CD14-positive monocyte (primary cell): ENCODE measurements around the gene TJP1. TPM values are rescaled to one million over a fixed set of nuclear protein-coding genes. Genes with fewer than 3 reads are reported as not detected.
"Not testable (repeated sequence)": the region's sequence is repeated elsewhere in the genome, so short reads cannot be mapped to it uniquely, and the experiment has no call there.

Experiments used
- DNase-seq, 3 donors: peaks; one replicate each; pipeline ENCODE4 v3.0.0-alpha.2; 2011 to 2022
- H2AFZ ChIP-seq: 2 replicates; pipeline ENCODE4 v1.6.0; 2012; ENCODE audit warnings: mild to moderate bottlenecking, low read depth, low read length, inconsistent platforms; ENCODE audit not compliant: insufficient read depth, poor library complexity, severe bottlenecking
- H3K27ac ChIP-seq, 2 donors: 1 replicate in 1 of 2; 2 replicates in 1 of 2; pipeline ENCODE4 v1.5.1; 2012 to 2013; ENCODE audit warnings: low read length in 2 of 2, control low read depth in 1 of 2, inconsistent platforms in 1 of 2, low read depth in 1 of 2, mild to moderate bottlenecking in 1 of 2
- H3K27me3 ChIP-seq, 2 donors: one replicate each; pipeline versions ENCODE4 v1.6.0 to v1.6.1; 2011 to 2013; ENCODE audit warnings: low read length in 2 of 2; ENCODE audit not compliant: control insufficient read depth in 2 of 2, insufficient read depth in 2 of 2
- H3K36me3 ChIP-seq, 2 donors: replicated peaks in 1 of 2; 1 replicate in 1 of 2; 2 replicates in 1 of 2; pipeline versions ENCODE4 v1.5.1 to v1.6.1; 2012 to 2013; ENCODE audit warnings: low read length in 2 of 2, control low read depth in 1 of 2, inconsistent platforms in 1 of 2, mild to moderate bottlenecking in 1 of 2; ENCODE audit not compliant: insufficient read depth in 2 of 2, control insufficient read depth in 1 of 2
- H3K4me1 ChIP-seq, 2 donors: 1 replicate in 1 of 2; 2 replicates in 1 of 2; pipeline versions ENCODE4 v1.5.1 to v1.6.1; 2012 to 2013; ENCODE audit warnings: low read length in 2 of 2, control low read depth in 1 of 2, inconsistent platforms in 1 of 2, mild to moderate bottlenecking in 1 of 2, moderate library complexity in 1 of 2; ENCODE audit not compliant: insufficient read depth in 2 of 2, control insufficient read depth in 1 of 2
- H3K4me2 ChIP-seq: replicated peaks from 2 replicates; pipeline ENCODE3; 2012; ENCODE audit warnings: low read length, moderate library complexity, mild to moderate bottlenecking; ENCODE audit not compliant: poor library complexity, severe bottlenecking; ENCODE audit errors: extremely low read depth
- H3K4me3 ChIP-seq, 3 experiments: fragments of 200-600 bp in 1 of 3; sonication (generic) in 1 of 3; replicated peaks in 1 of 3; 1 replicate in 2 of 3; 2 replicates in 1 of 3; pipeline ENCODE4 v1.5.1; 2011 to 2013; ENCODE audit warnings: low read length in 3 of 3, mild to moderate bottlenecking in 3 of 3, control low read depth in 2 of 3, low read depth in 2 of 3, inconsistent platforms in 1 of 3, moderate library complexity in 1 of 3
- H3K79me2 ChIP-seq: 2 replicates; pipeline ENCODE4 v1.6.0; 2012; ENCODE audit warnings: mild to moderate bottlenecking, control low read depth, inconsistent platforms, low read length, moderate library complexity; ENCODE audit not compliant: insufficient read depth
- H3K9ac ChIP-seq: 2 replicates; pipeline ENCODE4 v1.6.0; 2017; ENCODE audit warnings: low read length, mild to moderate bottlenecking; ENCODE audit not compliant: insufficient read depth, poor library complexity, severe bottlenecking
- H3K9me3 ChIP-seq, 2 donors: replicated peaks in 1 of 2; 1 replicate in 1 of 2; 2 replicates in 1 of 2; pipeline versions ENCODE4 v1.5.1 to v1.6.1; 2012 to 2013; ENCODE audit warnings: low read length in 2 of 2, control low read depth in 1 of 2; ENCODE audit not compliant: control insufficient read depth in 1 of 2, insufficient read depth in 1 of 2
- H4K20me1 ChIP-seq: 2 replicates; pipeline ENCODE4 v1.6.0; 2012; ENCODE audit warnings: mild to moderate bottlenecking, low read length, control low read depth, moderate library complexity; ENCODE audit not compliant: insufficient read depth
- H3K27ac Mint-ChIP-seq, 7 donors: one replicate each; pipeline ENCODE4 v1.8.0; 2020; ENCODE audit warnings: mild to moderate bottlenecking in 7 of 7, mixed read lengths in 7 of 7, moderate library complexity in 6 of 7, inconsistent platforms in 2 of 7
- H3K27me3 Mint-ChIP-seq, 3 donors: one replicate each; pipeline ENCODE4 v1.8.0; 2021 to 2022; ENCODE audit warnings: low read depth in 3 of 3, mild to moderate bottlenecking in 3 of 3, mixed read lengths in 3 of 3, moderate library complexity in 3 of 3, inconsistent platforms in 1 of 3
- H3K36me3 Mint-ChIP-seq, 2 donors: one replicate each; pipeline ENCODE4 v1.8.0; 2020; ENCODE audit warnings: mixed read lengths in 2 of 2, inconsistent platforms in 1 of 2, mild to moderate bottlenecking in 1 of 2
- H3K4me1 Mint-ChIP-seq: one replicate; pipeline ENCODE4 v1.8.0; 2020; ENCODE audit warnings: mild to moderate bottlenecking, mixed read lengths
- H3K4me3 Mint-ChIP-seq, 2 donors: one replicate each; pipeline ENCODE4 v1.8.0; 2020; ENCODE audit warnings: mild to moderate bottlenecking in 2 of 2, mixed read lengths in 2 of 2, moderate library complexity in 1 of 2
- H3K9me3 Mint-ChIP-seq, 7 donors: one replicate each; pipeline ENCODE4 v1.8.0; 2020 to 2022; ENCODE audit warnings: mixed read lengths in 7 of 7, mild to moderate bottlenecking in 6 of 7, moderate library complexity in 6 of 7, inconsistent platforms in 2 of 7
- CTCF ChIP-seq: fragments of 200-600 bp; IDR thresholded peaks from one replicate; pipeline ENCODE4 v1.8.0; 2022; ENCODE audit warnings: antibody characterized with exemption, mild to moderate bottlenecking
- WGBS: methylation state at CpG from one replicate; pipeline ENCODE4 v1.1.5; 2013; ENCODE audit warnings: missing lambda C conversion rate; ENCODE audit not compliant: insufficient coverage; 5-methylcytosine and 5-hydroxymethylcytosine counted together
- intact Hi-C, 2 donors: fragments of 100-400 bp; cut with micrococcal nuclease; formaldehyde crosslinking; loops; one replicate each; pipeline versions ENCODE4 v1.15.0 to v1.15.1; 2023
- polyA plus RNA-seq, 3 donors: library from polyadenylated mRNA; depleted of rRNA in 1 of 3; unstranded in 2 of 3; stranded (reverse) in 1 of 3; fragments of 300-500 nt in 2 of 3; fragments of >200 nt in 1 of 3; fragmentation: Illumina TruSeq in 2 of 3; gene quantifications; 1 replicate in 2 of 3; 2 replicates in 1 of 3; pipeline ENCODE4 v1.2.3, GENCODE V29; 2012 to 2021

The TJP1 gene
- polyA plus RNA-seq, 3 donors: not detected

- Histone ChIP-seq H3K27ac (no peak overlapping the region), H3K9me3 (no peaks in the 10 kb centered on the region), H3K9ac (no peak overlapping the region), H3K79me2 (no peaks in the 10 kb centered on the region), H3K4me2 (no peak overlapping the region), H4K20me1 (no peaks in the 10 kb centered on the region), H3K27me3 (peaks cover 3 to 29% of the 10 kb centered on the region in 2 donors), H3K36me3 (no peaks in the 10 kb centered on the region), H2AFZ (no peak overlapping the region), H3K4me3 (no peak overlapping the region), H3K4me1 (no peaks in the 10 kb centered on the region)
- 69% methylated on average over 4 of the region's 11 CpGs for WGBS
- DNase-seq: no peak
- H3K36me3 Mint-ChIP-seq: no peaks in the 10 kb centered on the region
- H3K4me1 Mint-ChIP-seq: no peaks in the 10 kb centered on the region
- intact Hi-C loops: no loop called here
- peaks cover 38 to 54% (median 39%) of the 10 kb centered on the region in 3 donors for H3K27me3 Mint-ChIP-seq
- no peak overlapping the region for H3K27ac Mint-ChIP-seq
- peaks cover 0 to 12% (median 3%) of the 10 kb centered on the region in 7 donors for H3K9me3 Mint-ChIP-seq
- TF ChIP-seq CTCF: no peak
- peak overlapping the region in 1 of 2 donors; percentile 54 for H3K4me3 Mint-ChIP-seq
Observed at GRCh38 chr15:29672923-29673809, 149.1 kb downstream of the TJP1 start.

GRCh38 chr15:29672446-29672845, 149.8 kb downstream of the TJP1 start:
- 100% methylated on average over 1 of the region's 5 CpGs for WGBS
- Histone ChIP-seq H3K27me3 (peaks cover 3 to 29% of the 10 kb centered on the region in 2 donors), H2AFZ (no peak overlapping the region), H3K4me1 (no peaks in the 10 kb centered on the region), H4K20me1 (no peaks in the 10 kb centered on the region), H3K4me3 (no peak overlapping the region), H3K36me3 (no peaks in the 10 kb centered on the region), H3K79me2 (no peaks in the 10 kb centered on the region), H3K27ac (no peak overlapping the region), H3K9me3 (no peaks in the 10 kb centered on the region), H3K9ac (no peak overlapping the region), H3K4me2 (no peak overlapping the region)
- Mint-ChIP-seq H3K4me3 (no peak overlapping the region), H3K36me3 (no peaks in the 10 kb centered on the region), H3K9me3 (peaks cover 0 to 12% (median 3%) of the 10 kb centered on the region in 7 donors), H3K27me3 (peaks cover 33 to 47% (median 37%) of the 10 kb centered on the region in 3 donors), H3K27ac (no peak overlapping the region), H3K4me1 (no peaks in the 10 kb centered on the region)
- no peak for DNase-seq
- TF ChIP-seq CTCF: no peak
- intact Hi-C loops: no loop called here

GRCh38 chr15:29672046-29672445, 150.2 kb downstream of the TJP1 start:
- H3K4me1 ChIP-seq, H3K36me3 Mint-ChIP-seq, H3K4me2 ChIP-seq, H3K4me3 Mint-ChIP-seq, H3K36me3 ChIP-seq, H3K27ac ChIP-seq, H2AFZ ChIP-seq, DNase-seq, H4K20me1 ChIP-seq, H3K9me3 ChIP-seq, H3K4me1 Mint-ChIP-seq, H3K27ac Mint-ChIP-seq, H3K9ac ChIP-seq, intact Hi-C loops, H3K4me3 ChIP-seq, H3K79me2 ChIP-seq: not testable (repeated sequence)
- peaks cover 3 to 29% of the 10 kb centered on the region in 2 donors for H3K27me3 ChIP-seq
- peaks cover 33 to 44% (median 34%) of the 10 kb centered on the region in 3 donors for H3K27me3 Mint-ChIP-seq
- H3K9me3 Mint-ChIP-seq: peaks cover 0 to 12% (median 3%) of the 10 kb centered on the region in 7 donors
- 100% methylated on average over 3 of the region's 7 CpGs for WGBS
